IMR-90 (cell line): ENCODE data around the gene ADAMTS14. TPM values are rescaled to one million over a fixed set of nuclear protein-coding genes. Genes with fewer than 3 reads are reported as not detected.

Source experiments
- ATAC-seq: fragments of 200-7000 bp; cut with Tn5 transposase; 2 replicates; pipeline ENCODE4 v1.9.1; 2020; ENCODE audit warnings: low read depth, mild to moderate bottlenecking, moderate library complexity
- BruUV-seq: library from RNA; stranded (reverse); fragments of 400-500 nt; replicated peaks from 2 replicates; lab custom pipeline; 2021; lab: Mats Ljungman, UMichigan
- CTCF ChIA-PET: fragments of 300-600 bp; formaldehyde crosslinking; extraction: SDS; loops from one replicate; lab custom pipeline; 2021; ENCODE audit warnings: antibody characterized with exemption; lab: Yijun Ruan, JAX
- POLR2A ChIA-PET: fragments of 300-600 bp; sonication (Branson Sonifier 250); formaldehyde crosslinking; loops from one replicate; lab custom pipeline; 2022; ENCODE audit warnings: antibody characterized with exemption; ENCODE audit not compliant: unreplicated experiment; lab: Charles Lee
- DNase-seq: peaks from one replicate; pipeline ENCODE4 v3.0.0; 2013
- H2AFZ ChIP-seq: replicated peaks from 2 replicates; pipeline ENCODE3; 2013; ENCODE audit warnings: low read length, mild to moderate bottlenecking; ENCODE audit not compliant: poor library complexity
- H2AK5ac ChIP-seq: 2 replicates; pipeline ENCODE4 v1.6.1; 2013; ENCODE audit warnings: low read depth, low read length, inconsistent platforms
- H2AK9ac ChIP-seq: replicated peaks from 2 replicates; pipeline ENCODE3; 2013; ENCODE audit warnings: mild to moderate bottlenecking, low read depth, low read length, moderate library complexity; ENCODE audit not compliant: poor library complexity
- H2BK120ac ChIP-seq: 2 replicates; pipeline ENCODE4 v1.6.1; 2013; ENCODE audit warnings: low read depth, low read length, inconsistent platforms
- H2BK15ac ChIP-seq: 3 replicates; pipeline ENCODE4 v1.6.1; 2013; ENCODE audit warnings: low read depth, low read length, inconsistent platforms
- H2BK20ac ChIP-seq: 2 replicates; pipeline ENCODE4 v1.6.1; 2013; ENCODE audit warnings: low read depth, mild to moderate bottlenecking, inconsistent platforms, low read length, moderate library complexity
- H2BK5ac ChIP-seq: 2 replicates; pipeline ENCODE4 v1.6.1; 2013; ENCODE audit warnings: mild to moderate bottlenecking, low read depth, low read length, inconsistent platforms; ENCODE audit not compliant: poor library complexity, severe bottlenecking
- H3K14ac ChIP-seq: replicated peaks from 2 replicates; pipeline ENCODE4 v1.6.1; 2013; ENCODE audit warnings: low read depth, low read length, inconsistent platforms
- H3K18ac ChIP-seq: 2 replicates; pipeline ENCODE4 v1.6.1; 2013; ENCODE audit warnings: low read depth, low read length, control low read depth
- H3K23ac ChIP-seq: 2 replicates; pipeline ENCODE4 v1.6.1; 2013; ENCODE audit warnings: low read depth, low read length, inconsistent platforms
- H3K27ac ChIP-seq: 2 replicates; pipeline ENCODE4 v1.5.1; 2013; ENCODE audit warnings: mild to moderate bottlenecking, control low read depth, low read length; ENCODE audit not compliant: insufficient read depth
- H3K27me3 ChIP-seq: 2 replicates; pipeline ENCODE4 v1.6.1; 2013; ENCODE audit warnings: low read length; ENCODE audit not compliant: control insufficient read depth, insufficient read depth
- H3K36me3 ChIP-seq: 2 replicates; pipeline ENCODE4 v1.6.1; 2013; ENCODE audit warnings: low read length, mixed read lengths; ENCODE audit not compliant: control insufficient read depth, insufficient read depth
- H3K4ac ChIP-seq: 2 replicates; pipeline ENCODE4 v1.6.1; 2013; ENCODE audit warnings: low read depth, low read length, inconsistent platforms
- H3K4me1 ChIP-seq: 2 replicates; pipeline ENCODE4 v1.6.1; 2013; ENCODE audit warnings: low read length, mixed read lengths; ENCODE audit not compliant: control insufficient read depth, insufficient read depth
- H3K4me2 ChIP-seq: 2 replicates; pipeline ENCODE4 v1.6.1; 2013; ENCODE audit warnings: low read depth, mild to moderate bottlenecking, control low read depth, low read length, moderate library complexity
- H3K4me3 ChIP-seq: 2 replicates; pipeline ENCODE4 v1.5.1; 2013; ENCODE audit warnings: low read depth, mild to moderate bottlenecking, control low read depth, low read length, moderate library complexity; ENCODE audit not compliant: insufficient read depth
- H3K56ac ChIP-seq: 2 replicates; pipeline ENCODE4 v1.6.1; 2013; ENCODE audit warnings: low read length, inconsistent platforms; ENCODE audit not compliant: insufficient read depth; ENCODE audit errors: extremely low read depth
- H3K79me1 ChIP-seq, 2 experiments: 2 replicates each; pipeline ENCODE4 v1.6.1; 2013; ENCODE audit warnings: low read length in 2 of 2, inconsistent platforms in 1 of 2, low read depth in 1 of 2
- H3K9ac ChIP-seq: 2 replicates; pipeline ENCODE4 v1.6.1; 2013; ENCODE audit warnings: low read depth, low read length, control low read depth
- H3K9me1 ChIP-seq: 2 replicates; pipeline ENCODE4 v1.6.1; 2013; ENCODE audit warnings: low read length, inconsistent platforms; ENCODE audit not compliant: insufficient read depth
- H3K9me3 ChIP-seq: 2 replicates; pipeline ENCODE4 v1.6.1; 2013; ENCODE audit warnings: low read length; ENCODE audit not compliant: control insufficient read depth, insufficient read depth
- H4K20me1 ChIP-seq: 2 replicates; pipeline ENCODE4 v1.6.1; 2013; ENCODE audit warnings: low read length, inconsistent platforms; ENCODE audit not compliant: insufficient read depth
- H4K5ac ChIP-seq: 2 replicates; pipeline ENCODE4 v1.6.1; 2013; ENCODE audit warnings: mild to moderate bottlenecking, low read depth, low read length, control low read depth
- H4K8ac ChIP-seq, 2 experiments: 2 replicates each; pipeline ENCODE4 v1.6.1; 2013; ENCODE audit warnings: low read depth in 2 of 2, low read length in 2 of 2, control low read depth in 1 of 2, inconsistent platforms in 1 of 2
- H4K91ac ChIP-seq: 2 replicates; pipeline ENCODE4 v1.6.1; 2013; ENCODE audit warnings: low read depth, low read length, inconsistent platforms; ENCODE audit not compliant: insufficient read depth
- BHLHE40 ChIP-seq: fragments of 150-350 bp; IDR thresholded peaks from 2 replicates; pipeline ENCODE4 v1.6.1; 2016; ENCODE audit warnings: mild to moderate bottlenecking, low read depth, low read length
- CTCF ChIP-seq: conservative IDR thresholded peaks from 2 replicates; pipeline ENCODE4 v1.5.1; 2012; ENCODE audit warnings: mild to moderate bottlenecking, low read depth, low read length, improper control_type of control experiment
- ELK1 ChIP-seq: fragments of 150-350 bp; IDR thresholded peaks from 2 replicates; pipeline ENCODE4 v1.6.1; 2016; ENCODE audit warnings: low read depth, mild to moderate bottlenecking, low read length, moderate library complexity, borderline replicate concordance
- FOS ChIP-seq: fragments of 150-350 bp; IDR thresholded peaks from 2 replicates; pipeline ENCODE4 v1.6.1; 2016; ENCODE audit warnings: low read depth, low read length
- MAFK ChIP-seq: IDR thresholded peaks from 2 replicates; pipeline ENCODE4 v1.6.1; 2012; ENCODE audit warnings: low read depth, low read length, improper control_type of control experiment
- MAZ ChIP-seq: IDR thresholded peaks from 2 replicates; pipeline ENCODE4 v1.6.1; 2012; ENCODE audit warnings: low read depth, mild to moderate bottlenecking, low read length, improper control_type of control experiment, moderate library complexity, borderline replicate concordance
- MXI1 ChIP-seq: IDR thresholded peaks from 2 replicates; pipeline ENCODE4 v1.6.1; 2012; ENCODE audit warnings: low read depth, mild to moderate bottlenecking, low read length, moderate library complexity, borderline replicate concordance
- NFE2L2 ChIP-seq: fragments of 150-350 bp; IDR thresholded peaks from 2 replicates; pipeline ENCODE4 v1.6.1; 2016; ENCODE audit warnings: low read depth, mild to moderate bottlenecking, low read length
- POLR2A ChIP-seq: IDR thresholded peaks from 2 replicates; pipeline ENCODE4 v1.6.1; 2012; ENCODE audit warnings: mild to moderate bottlenecking, low read depth, low read length
- RFX5 ChIP-seq: IDR thresholded peaks from 2 replicates; pipeline ENCODE4 v1.8.0; 2012; ENCODE audit warnings: low read depth, mild to moderate bottlenecking, low read length, moderate library complexity
- WGBS, 2 experiments: methylation state at CpG; one replicate each; pipeline versions ENCODE4 v1.1.5 to v1.1.7; 2013; ENCODE audit warnings: missing lambda C conversion rate in 2 of 2; ENCODE audit not compliant: insufficient read length in 1 of 2; ENCODE audit errors: extremely low coverage in 2 of 2; 5-methylcytosine and 5-hydroxymethylcytosine counted together
- dilution Hi-C: fragments of 300-500 bp; cut with HindIII; formaldehyde crosslinking; loops from one replicate; pipeline ENCODE4 v1.14.3; 2018; ENCODE audit warnings: low sequenced_read_pairs; ENCODE audit not compliant: unreplicated experiment
- in situ Hi-C: fragments of 300-500 bp; cut with MboI; formaldehyde crosslinking; loops from 3 replicates; pipeline ENCODE4 v1.14.3; 2019; ENCODE audit warnings: low sequenced_read_pairs, inconsistent platforms, mixed read lengths
- intact Hi-C: fragments of 100-400 bp; cut with micrococcal nuclease; formaldehyde crosslinking; loops from 2 replicates; pipeline ENCODE4 v1.10.0; 2022
- polyA plus RNA-seq, 3 experiments: library from polyadenylated mRNA; depleted of rRNA; stranded (reverse); fragments of >200 nt; gene quantifications; 2 replicates each; pipeline ENCODE4 v1.2.3, GENCODE V29; 2012; ENCODE audit warnings: low replicate concordance in 1 of 3
- total RNA-seq: library from RNA; depleted of rRNA; stranded (reverse); fragments of >200 nt; gene quantifications from 2 replicates; pipeline ENCODE4 v1.2.3, GENCODE V29; 2012
- TF ChIP-seq, protein P1 (sequence below): fragments of 150-350 bp; IDR thresholded peaks from 2 replicates; pipeline ENCODE4 v1.6.1; 2017; ENCODE audit warnings: mild to moderate bottlenecking, antibody characterized with exemption, low read length, low read depth

Gene ADAMTS14
- total and polyA plus RNA-seq, 2 of the 4 experiments (the other 2 are of a cell fraction): under 0.01 to 0.31 TPM

GRCh38 chr10:70622981-70623844 is 49.1 kb upstream of the ADAMTS14 start:
- no peak overlapping the region for H4K91ac ChIP-seq
- ChIA-PET CTCF (interaction anchor here (1.1 kb wide), 1 partner anchor 72 kb away, joined by 3 read pairs; no protein-coding TSS in a partner anchor), POLR2A (no interaction called here)
- no peak for TF ChIP-seq NFE2L2
- no peak for TF ChIP-seq MXI1
- TF ChIP-seq, protein P1, sequence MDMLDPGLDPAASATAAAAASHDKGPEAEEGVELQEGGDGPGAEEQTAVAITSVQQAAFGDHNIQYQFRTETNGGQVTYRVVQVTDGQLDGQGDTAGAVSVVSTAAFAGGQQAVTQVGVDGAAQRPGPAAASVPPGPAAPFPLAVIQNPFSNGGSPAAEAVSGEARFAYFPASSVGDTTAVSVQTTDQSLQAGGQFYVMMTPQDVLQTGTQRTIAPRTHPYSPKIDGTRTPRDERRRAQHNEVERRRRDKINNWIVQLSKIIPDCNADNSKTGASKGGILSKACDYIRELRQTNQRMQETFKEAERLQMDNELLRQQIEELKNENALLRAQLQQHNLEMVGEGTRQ: no peak
- no peak for TF ChIP-seq BHLHE40
- no peak for TF ChIP-seq ELK1
- TF ChIP-seq MAZ: no peak
- no peak for TF ChIP-seq POLR2A
- TF ChIP-seq MAFK: no peak
- no peak for TF ChIP-seq CTCF
- TF ChIP-seq RFX5: no peak
- TF ChIP-seq FOS: no peak
- no peak overlapping the region for H3K56ac ChIP-seq
- ATAC-seq (no peak), DNase-seq (no peak)
- no peaks in the 10 kb centered on the region; the same call in 1 of the 2 replicates for H3K4me1 ChIP-seq
- no TSS peak for BruUV-seq
- H3K79me1 ChIP-seq: no peaks in the 10 kb centered on the region
- H2BK5ac ChIP-seq: no peak overlapping the region
- no peak overlapping the region for H3K18ac ChIP-seq
- no peak overlapping the region for H2BK15ac ChIP-seq
- no peak overlapping the region for H2AK9ac ChIP-seq
- H2AK5ac ChIP-seq: no peak overlapping the region
- H2AFZ ChIP-seq: no peak overlapping the region
- no peaks in the 10 kb centered on the region for H3K36me3 ChIP-seq
- no peak overlapping the region for H3K14ac ChIP-seq
- WGBS, 2 experiments: 40% methylated on average over 1 of the region's 3 CpGs; no CpG with 5 or more reads in 1 of the 2 experiments
- in situ Hi-C loops: no loop called here
- no peak overlapping the region for H3K23ac ChIP-seq
- no peak overlapping the region for H3K4me3 ChIP-seq
- no peak overlapping the region for H3K4me2 ChIP-seq
- no peaks in the 10 kb centered on the region for H4K20me1 ChIP-seq
- peaks cover 11% of the 10 kb centered on the region for H3K9me3 ChIP-seq
- no peak overlapping the region for H3K4ac ChIP-seq
- no peak overlapping the region for H2BK120ac ChIP-seq
- H4K5ac ChIP-seq: no peak overlapping the region
- H4K8ac ChIP-seq: no peak overlapping the region
- intact Hi-C loops: no loop called here
- no peak overlapping the region for H2BK20ac ChIP-seq
- H3K9me1 ChIP-seq: no peaks in the 10 kb centered on the region
- no peak overlapping the region for H3K9ac ChIP-seq
- H3K27ac ChIP-seq: no peak overlapping the region
- H3K27me3 ChIP-seq: peaks cover 8% of the 10 kb centered on the region
- dilution Hi-C loops: no loop called here
